Calu3 (cell line): Measurements from ENCODE around the gene TMC4. TPM values are rescaled to one million over a fixed set of nuclear protein-coding genes. Genes with fewer than 3 reads are reported as not detected.

Experiments
- BruUV-seq: library from RNA; stranded (reverse); fragments of 400-500 nt; replicated peaks from 2 replicates; lab custom pipeline; 2021; lab: Mats Ljungman, UMichigan
- CTCF ChIA-PET: fragments of 300-600 bp; sonication (Branson Sonifier 250); formaldehyde crosslinking; loops from one replicate; lab custom pipeline; 2022; ENCODE audit warnings: antibody characterized with exemption; lab: Charles Lee
- DNase-seq: peaks from one replicate; pipeline ENCODE4 v3.0.0; 2022
- H3K27ac Mint-ChIP-seq: one replicate; pipeline ENCODE4 v1.8.0; 2022; ENCODE audit warnings: mixed read lengths; ENCODE audit not compliant: unreplicated experiment
- H3K27me3 Mint-ChIP-seq: one replicate; pipeline ENCODE4 v1.8.0; 2022; ENCODE audit warnings: mixed read lengths; ENCODE audit not compliant: unreplicated experiment
- H3K36me3 Mint-ChIP-seq: one replicate; pipeline ENCODE4 v1.8.0; 2022; ENCODE audit warnings: mild to moderate bottlenecking, moderate library complexity, mixed read lengths; ENCODE audit not compliant: insufficient read depth, unreplicated experiment
- H3K4me1 Mint-ChIP-seq: one replicate; pipeline ENCODE4 v1.8.0; 2022; ENCODE audit warnings: mild to moderate bottlenecking, low read depth, mixed read lengths; ENCODE audit not compliant: unreplicated experiment
- H3K4me3 Mint-ChIP-seq: one replicate; pipeline ENCODE4 v1.8.0; 2022; ENCODE audit warnings: mild to moderate bottlenecking, low read depth, moderate library complexity, mixed read lengths; ENCODE audit not compliant: unreplicated experiment
- H3K9me3 Mint-ChIP-seq: one replicate; pipeline ENCODE4 v1.8.0; 2022; ENCODE audit warnings: low read depth, mixed read lengths; ENCODE audit not compliant: unreplicated experiment
- CTCF ChIP-seq: fragments of 200-600 bp; IDR thresholded peaks from one replicate; pipeline ENCODE4 v1.8.0; 2022; ENCODE audit warnings: antibody characterized with exemption; ENCODE audit not compliant: unreplicated experiment
- intact Hi-C: fragments of 100-400 bp; cut with micrococcal nuclease; formaldehyde crosslinking; loops from one replicate; pipeline ENCODE4 v1.10.0; 2022; ENCODE audit not compliant: unreplicated experiment
- total RNA-seq: library from RNA; stranded (reverse); gene quantifications from 2 replicates; pipeline ENCODE4 v1.2.3, GENCODE V29; 2022

Gene TMC4
- total RNA-seq, 1 experiment from 2014 or later, result 157 TPM

DNA sequence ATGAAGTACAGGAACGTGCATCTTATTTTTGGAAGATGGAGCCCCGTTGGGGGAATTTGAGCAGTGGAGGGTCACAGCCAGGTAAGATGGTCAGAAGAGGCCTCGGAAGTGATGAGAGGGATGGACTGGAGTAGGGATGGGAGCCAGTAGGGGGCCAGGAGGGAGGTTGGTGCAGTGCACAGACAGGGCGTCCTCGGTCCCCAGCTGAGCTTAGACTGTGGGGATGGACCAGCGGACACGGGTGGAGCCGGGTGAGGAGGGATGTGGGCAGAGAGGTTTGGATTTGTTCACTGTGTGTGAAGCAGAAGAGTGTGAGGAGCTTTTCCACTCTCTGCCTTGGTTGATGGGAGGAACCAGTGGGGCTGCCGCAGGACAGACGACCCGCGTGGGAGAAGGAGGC is 38.3 kb upstream of the TMC4 start:
- no peak for TF ChIP-seq CTCF
- CTCF ChIA-PET, result interaction anchor here (0.8 to 2.4 kb wide), 5 partner anchors 11 to 418 kb away, joined by 3 to 14 read pairs (median 5); partner anchors contain the start of genes RPS9 and TSEN34
- peaks cover 46% of the 10 kb centered on the region for H3K4me1 Mint-ChIP-seq
- intact Hi-C loops, result no loop called here
- H3K27ac Mint-ChIP-seq, result peak overlapping the region; percentile 56
- H3K9me3 Mint-ChIP-seq, result no peaks in the 10 kb centered on the region
- no TSS peak for BruUV-seq
- H3K27me3 Mint-ChIP-seq, result no peaks in the 10 kb centered on the region
- peak overlapping the region; percentile 37 for H3K4me3 Mint-ChIP-seq
- no peak for DNase-seq
- peaks cover 54% of the 10 kb centered on the region for H3K36me3 Mint-ChIP-seq

GRCh38 chr19:54209811-54210494 is 37.0 kb upstream of the TMC4 start:
- no TSS peak for BruUV-seq
- no peak for TF ChIP-seq CTCF
- Mint-ChIP-seq H3K4me1 (peaks cover 51% of the 10 kb centered on the region), H3K9me3 (no peaks in the 10 kb centered on the region), H3K4me3 (peak overlapping the region; percentile 37), H3K27ac (peak overlapping the region; percentile 96), H3K27me3 (no peaks in the 10 kb centered on the region), H3K36me3 (peaks cover 67% of the 10 kb centered on the region)
- intact Hi-C loops, result loop anchor here (1.0 kb wide), 2 partner anchors 9 to 21 kb away; no protein-coding TSS in a partner anchor
- peak; percentile 98 for DNase-seq
- CTCF ChIA-PET, result interaction anchor here (0.6 to 2.4 kb wide), 14 partner anchors 10 to 586 kb away, joined by 3 to 14 read pairs (median 4); partner anchors contain the start of genes LENG1, MBOAT7, RPS9 and TMC4

- peak overlapping the region; percentile 37 for H3K4me3 Mint-ChIP-seq
- DNase-seq, result no peak
- peaks cover 58% of the 10 kb centered on the region for H3K4me1 Mint-ChIP-seq
- no peaks in the 10 kb centered on the region for H3K9me3 Mint-ChIP-seq
- CTCF ChIA-PET, result interaction anchor here (0.6 to 2.4 kb wide), 6 partner anchors 9 to 57 kb away, joined by 3 to 14 read pairs (median 6); partner anchors contain the start of genes LENG1, MBOAT7, RPS9 and TMC4
- no TSS peak for BruUV-seq
- intact Hi-C loops, result no loop called here
- no peak for TF ChIP-seq CTCF
- H3K36me3 Mint-ChIP-seq, result peaks cover 74% of the 10 kb centered on the region
- H3K27me3 Mint-ChIP-seq, result no peaks in the 10 kb centered on the region
- H3K27ac Mint-ChIP-seq, result peak overlapping the region; percentile 96
These were observed 36.3 kb upstream of the TMC4 start for GRCh38 chr19:54209058-54209810.

DNA sequence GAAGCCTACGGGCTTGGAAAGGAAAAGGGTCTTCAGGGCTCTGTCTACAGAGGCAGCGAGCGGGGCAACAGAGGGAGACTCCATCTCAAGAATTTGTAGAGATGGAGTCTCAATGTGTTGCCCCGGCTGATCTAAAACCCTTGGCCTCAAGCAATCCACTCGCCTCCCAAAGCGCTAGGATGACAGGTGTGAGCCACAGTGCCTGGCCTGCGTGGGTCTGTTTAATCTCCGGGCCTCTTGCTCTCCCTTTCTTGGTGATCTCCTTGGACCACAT is 35.8 kb upstream of the TMC4 start:
- CTCF ChIA-PET, result no interaction called here
- no TSS peak for BruUV-seq
- peaks cover 63% of the 10 kb centered on the region for H3K4me1 Mint-ChIP-seq
- H3K36me3 Mint-ChIP-seq, result peaks cover 79% of the 10 kb centered on the region
- H3K27ac Mint-ChIP-seq, result peak overlapping the region; percentile 96
- H3K4me3 Mint-ChIP-seq, result no peak overlapping the region
- no peaks in the 10 kb centered on the region for H3K27me3 Mint-ChIP-seq
- TF ChIP-seq CTCF, result no peak
- intact Hi-C loops, result no loop called here
- H3K9me3 Mint-ChIP-seq, result no peaks in the 10 kb centered on the region
- no peak for DNase-seq
